Mesothelial cell of epicardium (in vitro differentiated cells): ENCODE measurements around the gene MACROH2A1. TPM values are rescaled to one million over a fixed set of nuclear protein-coding genes. Genes with fewer than 3 reads are reported as not detected.

ENCODE experiments used
- DNase-seq, 2 experiments: peaks; one replicate each; pipeline ENCODE4 v3.0.0; 2021; ENCODE audit warnings: low spot score in 2 of 2; ENCODE audit not compliant: unreplicated experiment in 2 of 2
- H3K27ac Mint-ChIP-seq: 2 replicates; pipeline ENCODE4 v1.8.0; 2021; ENCODE audit warnings: mixed read lengths
- H3K27me3 Mint-ChIP-seq: 2 replicates; pipeline ENCODE4 v1.8.0; 2021; ENCODE audit warnings: low read depth, mixed read lengths
- H3K36me3 Mint-ChIP-seq: 2 replicates; pipeline ENCODE4 v1.8.0; 2021; ENCODE audit warnings: mixed read lengths
- H3K4me1 Mint-ChIP-seq: 2 replicates; pipeline ENCODE4 v1.8.0; 2021; ENCODE audit warnings: mixed read lengths
- H3K4me3 Mint-ChIP-seq: 2 replicates; pipeline ENCODE4 v1.8.0; 2021; ENCODE audit warnings: mild to moderate bottlenecking, moderate library complexity, mixed read lengths
- H3K9me3 Mint-ChIP-seq: 2 replicates; pipeline ENCODE4 v1.8.0; 2021; ENCODE audit warnings: mixed read lengths
- total RNA-seq: library from RNA; stranded (reverse); gene quantifications from 3 replicates; pipeline ENCODE4 v1.2.1, GENCODE V29; 2021
- TF ChIP-seq, protein P1 (sequence below): fragments of 200-600 bp; sonication (generic); IDR thresholded peaks from one replicate; pipeline ENCODE4 v1.5.0; 2021; ENCODE audit warnings: antibody characterized with exemption; ENCODE audit not compliant: unreplicated experiment

Gene MACROH2A1
- total RNA-seq, 1 donor from 2014 or later: 276 TPM

DNA sequence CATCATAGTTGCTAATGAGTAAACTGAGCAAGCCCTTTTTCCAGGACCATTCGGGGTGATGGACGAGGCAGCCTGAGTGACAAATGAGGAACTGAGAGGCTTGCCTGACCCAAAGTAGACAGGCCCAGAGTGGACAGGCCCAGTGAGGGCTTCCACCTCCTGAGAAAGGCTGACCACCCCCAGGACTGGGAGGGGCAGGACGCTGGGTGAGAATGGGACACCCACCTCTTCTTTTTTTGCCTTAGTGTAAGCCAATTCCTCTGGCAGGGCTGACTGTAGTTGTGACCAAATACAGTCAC is 68.3 kb downstream of the MACROH2A1 start:
- DNase-seq: no peak
- H3K9me3 Mint-ChIP-seq: no peaks in the 10 kb centered on the region
- no peak overlapping the region for H3K4me3 Mint-ChIP-seq

DNA sequence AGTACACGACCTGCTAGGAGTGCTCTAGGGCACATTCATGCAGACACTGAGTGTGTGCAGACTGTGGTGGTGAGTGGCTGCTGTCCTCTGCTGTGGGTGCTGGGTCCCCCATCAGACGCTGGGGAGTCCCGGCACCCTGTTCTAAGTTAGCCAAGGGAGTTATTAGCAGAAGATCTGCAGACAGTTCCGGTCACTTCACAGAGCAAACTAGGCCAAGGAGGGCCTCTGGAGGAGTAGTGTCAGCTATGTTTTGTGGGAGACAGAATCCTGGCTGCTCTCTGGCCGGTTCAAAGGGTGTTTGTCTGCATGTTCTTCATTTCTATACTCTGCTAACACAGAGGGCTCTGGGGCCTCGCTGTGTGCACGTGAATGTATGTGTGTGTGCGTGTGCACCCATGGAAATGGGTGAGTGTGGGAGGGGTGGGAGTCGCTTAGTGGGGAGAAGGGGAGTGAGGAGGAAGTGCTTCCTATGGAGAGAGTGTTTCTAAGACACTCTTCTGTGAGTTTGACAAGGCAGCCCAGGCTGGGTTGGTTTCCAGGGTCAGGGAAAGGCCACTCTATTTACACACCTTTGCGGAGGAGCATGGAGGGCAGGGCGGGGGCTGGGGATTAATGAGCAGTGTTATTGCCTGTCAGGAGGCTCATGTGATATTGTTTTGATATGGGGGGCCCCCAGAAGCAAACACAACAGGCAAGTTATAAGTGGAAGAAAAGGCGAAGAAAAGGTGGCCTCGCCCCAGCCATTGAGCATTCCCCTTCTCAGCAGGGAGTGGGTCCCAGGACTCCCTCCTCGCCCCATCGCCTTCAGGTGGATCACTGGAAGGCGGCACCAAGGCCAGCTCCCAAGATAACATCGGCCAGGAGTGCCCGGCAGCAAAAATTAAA is 68.9 kb downstream of the MACROH2A1 start:
- H3K36me3 Mint-ChIP-seq: no peaks in the 10 kb centered on the region
- no peak for DNase-seq
- no peaks in the 10 kb centered on the region for H3K27me3 Mint-ChIP-seq
- H3K27ac Mint-ChIP-seq: peak overlapping the region; percentile 75
- H3K9me3 Mint-ChIP-seq: no peaks in the 10 kb centered on the region
- TF ChIP-seq, protein P1, sequence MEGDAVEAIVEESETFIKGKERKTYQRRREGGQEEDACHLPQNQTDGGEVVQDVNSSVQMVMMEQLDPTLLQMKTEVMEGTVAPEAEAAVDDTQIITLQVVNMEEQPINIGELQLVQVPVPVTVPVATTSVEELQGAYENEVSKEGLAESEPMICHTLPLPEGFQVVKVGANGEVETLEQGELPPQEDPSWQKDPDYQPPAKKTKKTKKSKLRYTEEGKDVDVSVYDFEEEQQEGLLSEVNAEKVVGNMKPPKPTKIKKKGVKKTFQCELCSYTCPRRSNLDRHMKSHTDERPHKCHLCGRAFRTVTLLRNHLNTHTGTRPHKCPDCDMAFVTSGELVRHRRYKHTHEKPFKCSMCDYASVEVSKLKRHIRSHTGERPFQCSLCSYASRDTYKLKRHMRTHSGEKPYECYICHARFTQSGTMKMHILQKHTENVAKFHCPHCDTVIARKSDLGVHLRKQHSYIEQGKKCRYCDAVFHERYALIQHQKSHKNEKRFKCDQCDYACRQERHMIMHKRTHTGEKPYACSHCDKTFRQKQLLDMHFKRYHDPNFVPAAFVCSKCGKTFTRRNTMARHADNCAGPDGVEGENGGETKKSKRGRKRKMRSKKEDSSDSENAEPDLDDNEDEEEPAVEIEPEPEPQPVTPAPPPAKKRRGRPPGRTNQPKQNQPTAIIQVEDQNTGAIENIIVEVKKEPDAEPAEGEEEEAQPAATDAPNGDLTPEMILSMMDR: no peak
- H3K4me3 Mint-ChIP-seq: no peak overlapping the region
- peaks cover 32% of the 10 kb centered on the region for H3K4me1 Mint-ChIP-seq

More for the DNA sequence above, 68.3 kb downstream of the MACROH2A1 start:
- peaks cover 27% of the 10 kb centered on the region for H3K4me1 Mint-ChIP-seq
- H3K27ac Mint-ChIP-seq: peak overlapping the region; percentile 50
- H3K27me3 Mint-ChIP-seq: no peaks in the 10 kb centered on the region
- no peaks in the 10 kb centered on the region for H3K36me3 Mint-ChIP-seq
- TF ChIP-seq, protein P1: no peak

DNA sequence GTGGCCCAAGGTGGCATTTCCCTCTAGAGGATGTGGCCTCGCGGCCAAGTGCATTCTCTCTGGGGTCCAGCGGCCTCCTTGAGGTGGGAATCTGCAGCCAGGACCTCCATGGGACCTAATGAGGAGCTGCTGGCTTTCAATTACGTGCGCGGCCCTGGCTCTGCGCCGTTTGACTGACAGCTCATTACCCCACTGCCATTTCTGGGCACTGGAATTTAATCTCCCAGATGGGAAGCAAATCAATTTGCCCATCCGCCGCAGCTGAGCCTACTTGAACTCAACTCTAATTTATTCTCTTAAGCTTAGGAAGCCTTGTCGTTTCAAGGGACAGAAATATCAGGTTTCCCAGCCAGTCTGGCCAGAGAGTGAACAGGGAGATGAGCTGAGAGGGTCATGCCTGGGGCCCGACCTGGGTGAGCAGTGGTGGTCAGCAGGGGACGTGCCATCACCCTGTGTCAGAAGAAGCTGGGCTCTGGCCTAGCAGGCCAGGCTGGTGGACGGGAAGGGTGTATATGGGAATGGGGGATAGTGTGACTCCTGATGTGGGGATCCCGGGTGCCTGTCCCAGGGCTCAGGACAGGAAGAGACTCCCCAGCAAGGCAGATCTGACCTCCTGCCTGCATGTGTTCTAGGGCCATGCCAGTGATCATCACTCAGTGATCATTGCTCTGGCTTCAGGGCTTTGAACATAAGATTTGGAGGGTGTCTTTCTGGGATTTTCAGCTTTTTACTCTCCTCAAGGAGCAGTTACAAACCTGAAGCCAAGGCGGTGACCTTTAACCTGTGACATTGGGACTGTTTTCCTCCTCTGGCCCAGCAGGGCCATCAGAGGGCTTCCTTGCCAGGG is 69.7 kb downstream of the MACROH2A1 start:
- H3K4me1 Mint-ChIP-seq: peaks cover 36% of the 10 kb centered on the region
- H3K36me3 Mint-ChIP-seq: no peaks in the 10 kb centered on the region
- TF ChIP-seq, protein P1: no peak
- DNase-seq: no peak
- H3K4me3 Mint-ChIP-seq: no peak overlapping the region
- peak overlapping the region; percentile 81 for H3K27ac Mint-ChIP-seq
- H3K9me3 Mint-ChIP-seq: no peaks in the 10 kb centered on the region
- H3K27me3 Mint-ChIP-seq: no peaks in the 10 kb centered on the region

DNA sequence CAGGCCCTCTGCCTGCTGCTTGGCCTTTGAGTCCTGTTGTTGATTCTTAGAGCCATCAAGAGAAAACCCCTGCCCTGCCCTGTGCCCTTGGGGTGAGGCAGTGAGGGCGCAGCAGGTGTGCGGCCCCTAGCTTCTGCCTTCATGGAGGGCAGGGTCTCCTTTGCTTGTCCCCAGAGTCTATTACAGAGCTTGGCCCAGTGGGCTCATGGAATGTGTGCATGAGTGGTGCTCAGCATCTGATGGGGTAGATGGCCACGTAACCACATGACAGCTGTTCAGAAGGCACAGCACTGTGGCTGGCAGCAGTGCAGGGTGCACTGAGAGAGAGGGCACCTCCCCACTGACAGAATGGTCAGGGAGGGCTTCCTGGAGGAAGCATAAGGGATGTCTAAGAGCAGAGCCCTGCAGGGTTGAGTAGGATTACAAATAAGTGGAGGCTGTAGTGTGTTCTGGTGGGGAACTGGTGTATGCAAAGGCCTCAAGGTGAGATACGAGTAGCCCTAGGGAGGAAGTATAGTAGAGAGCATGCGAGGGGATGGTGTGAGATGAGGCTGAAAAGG is 70.8 kb downstream of the MACROH2A1 start:
- Mint-ChIP-seq H3K36me3 (no peaks in the 10 kb centered on the region), H3K4me3 (no peak overlapping the region), H3K27ac (peak overlapping the region; percentile 34), H3K27me3 (no peaks in the 10 kb centered on the region), H3K9me3 (no peaks in the 10 kb centered on the region), H3K4me1 (peaks cover 42% of the 10 kb centered on the region)
- TF ChIP-seq, protein P1: no peak
- DNase-seq: no peak

DNA sequence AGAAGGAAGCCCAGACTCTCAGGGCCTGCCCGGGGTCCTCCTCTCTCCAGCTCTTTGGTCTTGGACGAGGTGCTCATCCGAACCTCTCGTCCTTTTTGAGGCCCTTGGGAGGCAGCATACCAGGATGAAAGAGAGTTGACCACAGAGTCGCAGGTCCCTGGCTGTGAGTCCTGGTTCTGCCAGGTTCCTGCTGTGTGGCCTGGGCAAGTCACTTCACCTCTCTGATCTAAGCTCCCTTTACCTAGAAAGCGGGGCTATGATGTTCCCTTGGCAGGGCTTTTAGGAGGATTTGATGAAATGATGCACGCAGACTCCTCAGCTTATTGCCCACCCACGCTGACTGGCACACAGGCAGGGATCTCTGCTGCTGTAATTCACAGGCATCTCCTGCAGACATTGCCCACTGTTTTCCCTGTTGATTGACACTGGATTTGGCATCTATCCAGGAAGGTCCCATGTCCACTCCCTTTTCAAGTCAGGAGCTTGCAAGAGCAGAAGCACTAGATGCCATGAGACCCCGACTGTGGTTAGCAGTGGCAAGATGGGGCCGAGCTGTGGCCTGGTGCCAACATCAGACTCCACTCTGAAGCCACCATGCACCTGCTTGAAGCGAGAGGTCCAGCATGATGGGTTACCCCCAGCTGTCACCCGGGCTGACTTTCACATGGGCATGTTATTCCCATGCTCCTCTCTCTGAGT is 71.5 kb downstream of the MACROH2A1 start:
- peaks cover 42% of the 10 kb centered on the region for H3K4me1 Mint-ChIP-seq
- no peak overlapping the region for H3K4me3 Mint-ChIP-seq
- H3K36me3 Mint-ChIP-seq: no peaks in the 10 kb centered on the region
- TF ChIP-seq, protein P1: no peak
- no peak overlapping the region for H3K27ac Mint-ChIP-seq
- DNase-seq: no peak
- no peaks in the 10 kb centered on the region for H3K9me3 Mint-ChIP-seq
- no peaks in the 10 kb centered on the region for H3K27me3 Mint-ChIP-seq
